Left cardiac atrium (tissue), 4 donors: ENCODE data around the gene IMPG1. TPM values are rescaled to one million over a fixed set of nuclear protein-coding genes. Genes with fewer than 3 reads are reported as not detected.

ENCODE experiments used
- ATAC-seq, 2 donors: fragments of 200-7000 bp; cut with Tn5 transposase; one replicate each; pipeline ENCODE4 v1.9.1; 2020; ENCODE audit warnings: mild to moderate bottlenecking in 2 of 2, moderate library complexity in 2 of 2
- DNase-seq: peaks from one replicate; pipeline ENCODE4 v3.0.0-alpha.2; 2020
- intact Hi-C, 2 donors: fragments of 100-400 bp; cut with DNase I; formaldehyde crosslinking; loops; one replicate each; pipeline versions ENCODE4 v1.14.1 to v1.15.1; 2022 to 2023
- total RNA-seq, 2 donors: library from RNA; stranded (reverse); fragmentation: NEBNext Ultra II Directional; extraction: Animal tissue kit (Norgen Biotek cat#: 25700); gene quantifications; one replicate each; pipeline ENCODE4 v1.2.1, GENCODE V29; 2021
- donor health status: DM: no; HTN: yes; CAD: no.
- donor health status: DM: no; HTN: yes; CAD: no; lungs with severe emphysema.
- donor health status: DM: yes; HTN: yes; CAD: no.
- donor health status: Dilated cardiomyopathy.

The IMPG1 gene
- total RNA-seq, 2 donors from 2014 or later: not detected

DNA sequence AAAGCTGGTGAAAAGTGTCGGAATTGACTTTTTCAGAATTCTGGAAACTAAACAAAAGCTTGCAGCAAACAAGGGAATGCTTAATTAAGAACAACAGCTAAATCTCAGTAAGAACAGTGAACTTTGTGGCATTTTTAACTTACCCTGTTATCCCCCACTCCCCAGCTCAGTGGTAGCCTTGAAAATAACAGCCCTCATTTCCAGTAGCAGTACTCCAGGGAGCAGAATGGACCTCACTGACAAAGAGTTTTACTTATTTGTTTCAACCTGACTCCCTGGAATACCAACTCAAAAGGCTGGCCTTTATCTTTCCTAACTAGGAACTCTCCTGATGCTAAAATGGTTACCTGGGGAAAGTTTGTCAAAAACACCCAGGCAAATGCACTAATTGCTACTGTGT lies 108.9 kb downstream of the IMPG1 start:
- intact Hi-C loops: no loop called here
- DNase-seq (no peak), ATAC-seq (no peak)

DNA sequence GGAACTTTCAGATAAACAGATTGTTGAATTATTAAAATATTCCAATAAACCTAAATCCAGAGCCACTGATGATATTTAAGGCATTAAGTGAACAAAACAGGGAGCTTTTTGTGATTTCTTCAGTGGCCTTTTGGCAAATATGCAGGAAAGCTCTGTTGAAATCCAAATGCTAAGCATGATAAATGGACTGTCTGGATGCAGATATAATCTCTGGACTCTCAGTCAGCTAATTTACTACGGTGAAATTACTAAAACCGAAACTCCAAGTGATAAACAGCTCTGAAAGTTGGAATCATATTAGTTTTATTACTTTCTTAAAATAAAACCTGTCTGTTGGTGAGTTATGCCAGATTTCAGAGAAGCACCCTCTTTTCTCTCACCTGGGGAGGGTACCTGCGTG lies 120.3 kb downstream of the IMPG1 start:
- no peak for DNase-seq
- ATAC-seq: peak in 1 of 2 donors; percentile 54
- intact Hi-C loops: no loop called here

DNA sequence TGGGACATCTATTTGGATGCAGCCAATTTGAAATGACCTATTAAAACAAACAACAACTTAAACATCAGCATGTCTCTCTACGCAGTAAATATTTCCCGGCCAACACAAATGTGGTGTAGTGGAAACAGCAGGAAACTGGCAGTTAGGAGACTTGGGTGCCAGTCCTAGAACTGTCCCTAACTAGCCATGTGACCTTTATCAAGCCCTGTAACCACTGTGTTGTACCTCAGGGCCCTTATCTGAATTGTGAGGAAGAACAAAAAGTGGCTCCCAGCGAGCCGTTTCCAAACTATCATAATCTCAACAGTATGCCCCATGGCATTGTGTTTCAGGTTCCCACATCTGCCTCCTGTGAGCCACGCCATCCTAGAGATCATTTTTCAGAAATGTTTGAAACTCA lies 124.5 kb downstream of the IMPG1 start:
- ATAC-seq (no peak), DNase-seq (no peak)
- intact Hi-C loops: no loop called here

DNA sequence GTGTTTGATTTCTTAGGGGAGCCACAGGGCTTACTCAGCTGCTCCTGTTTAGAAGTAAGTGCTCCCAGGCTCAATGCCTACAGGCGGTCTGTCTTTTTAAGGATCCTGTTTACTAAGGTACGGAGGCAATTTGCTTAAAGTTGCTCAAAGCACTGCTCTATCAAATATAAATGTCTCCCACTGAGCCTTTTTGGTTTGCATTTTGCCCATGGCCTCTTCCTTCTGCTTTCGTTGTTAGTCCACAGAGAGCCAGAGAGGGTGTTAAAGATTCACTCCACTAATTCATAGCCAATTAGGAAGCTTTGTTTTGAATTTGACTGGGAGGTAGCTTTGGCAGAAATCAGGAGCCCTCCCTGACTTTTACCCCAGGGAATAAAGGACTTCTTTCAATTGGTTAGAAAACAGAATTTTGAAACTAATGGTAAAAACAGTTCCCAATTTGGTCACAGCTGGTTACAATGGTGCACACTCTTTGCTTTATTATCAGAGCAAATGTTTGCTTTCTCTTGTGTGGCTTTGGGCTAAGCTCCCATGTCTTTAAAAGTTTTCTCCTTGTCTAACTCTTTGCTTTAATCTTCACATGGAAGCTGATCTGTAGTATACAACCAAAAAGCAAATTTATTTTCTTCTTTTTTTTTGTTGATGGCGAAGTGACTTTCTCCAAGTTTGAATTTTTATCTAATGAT lies 126.2 kb downstream of the IMPG1 start:
- no peak for ATAC-seq
- intact Hi-C loops: no loop called here

DNA sequence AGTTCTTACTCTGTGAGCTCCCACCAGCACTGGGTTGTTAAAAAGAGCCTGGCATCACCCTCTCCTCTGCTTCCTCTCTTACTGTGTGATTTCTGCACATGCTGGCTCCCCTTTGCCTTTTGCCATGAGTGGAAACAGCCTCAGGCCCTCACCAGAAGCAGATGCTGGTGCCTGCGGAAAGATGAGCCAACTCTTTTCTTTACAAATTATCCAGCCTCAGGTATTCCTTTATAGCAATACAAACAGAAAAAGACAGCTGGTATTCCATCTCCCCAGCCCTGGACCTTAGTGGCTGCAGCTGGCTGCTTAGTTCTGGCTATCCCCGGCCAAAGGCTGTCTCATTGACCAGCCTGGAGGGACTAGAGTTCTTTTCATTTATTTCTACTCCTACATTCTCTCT lies 129.1 kb downstream of the IMPG1 start:
- ATAC-seq (no peak), DNase-seq (no peak)
- intact Hi-C loops: no loop called here

More for the DNA sequence above, 126.2 kb downstream of the IMPG1 start:
- no peak for DNase-seq

DNA sequence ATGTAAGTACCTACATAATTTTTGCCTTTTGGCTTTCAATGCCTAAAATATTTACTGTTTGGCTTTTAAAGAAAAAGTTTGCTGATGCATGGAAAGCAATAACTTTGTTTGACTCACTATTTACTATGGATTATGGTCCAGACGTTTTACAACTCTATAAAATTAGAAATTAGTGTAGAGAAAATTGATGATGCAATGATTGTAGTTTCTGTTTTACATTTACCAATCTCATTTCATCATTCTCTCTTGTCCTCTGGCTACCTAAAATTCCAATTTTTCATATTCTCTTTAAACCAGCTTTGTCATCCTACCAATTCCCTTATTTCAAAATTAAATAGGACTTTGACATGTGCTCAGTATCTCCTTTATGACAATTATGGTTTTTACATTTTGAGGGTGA lies 131.0 kb downstream of the IMPG1 start:
- ATAC-seq (no peak), DNase-seq (no peak)
- intact Hi-C loops: no loop called here

DNA sequence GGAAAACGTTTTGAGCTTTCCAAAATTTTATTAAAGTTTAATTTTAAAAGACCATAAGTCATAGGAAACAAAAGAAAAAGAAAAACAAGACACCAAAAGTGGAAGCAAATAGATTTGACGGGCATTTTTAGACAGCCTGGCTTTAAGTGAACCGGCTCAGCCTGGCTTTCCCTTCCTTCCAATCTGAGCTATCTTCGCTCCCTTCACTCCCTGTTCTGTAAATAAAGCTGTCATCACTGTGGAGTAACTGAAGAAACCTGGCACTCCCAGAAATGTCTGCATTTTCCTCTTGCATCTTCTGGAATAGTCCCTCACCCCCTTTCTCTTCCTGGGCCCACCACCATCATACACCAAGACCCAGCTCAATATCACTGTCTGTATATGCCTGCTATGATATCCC lies 131.9 kb downstream of the IMPG1 start:
- DNase-seq (no peak), ATAC-seq (peak in 1 of 2 donors; percentile 84)
- intact Hi-C loops: no loop called here

DNA sequence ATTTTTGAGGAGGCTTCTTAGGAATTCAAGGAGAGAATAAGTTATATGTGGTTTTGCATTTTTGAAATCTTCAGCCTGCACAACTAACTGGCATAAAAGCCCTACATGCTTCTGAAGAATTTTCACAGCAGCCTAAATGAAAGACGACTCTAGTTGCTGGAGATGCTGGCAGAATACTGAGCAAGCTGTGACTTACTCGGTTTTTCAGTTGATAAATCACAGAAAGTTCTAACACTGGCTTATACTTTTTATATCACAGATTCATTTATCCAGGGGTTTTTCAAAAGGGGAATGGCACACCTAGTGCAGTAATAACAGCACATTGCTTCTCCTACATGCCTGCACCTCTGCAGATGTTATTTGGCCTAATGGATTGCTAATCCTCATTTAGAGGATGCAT lies 134.6 kb downstream of the IMPG1 start:
- DNase-seq (no peak), ATAC-seq (no peak)
- intact Hi-C loops: loop anchor here in 1 of 2 donors (10.0 kb wide), 1 partner anchor 927 kb away; no protein-coding TSS in a partner anchor

DNA sequence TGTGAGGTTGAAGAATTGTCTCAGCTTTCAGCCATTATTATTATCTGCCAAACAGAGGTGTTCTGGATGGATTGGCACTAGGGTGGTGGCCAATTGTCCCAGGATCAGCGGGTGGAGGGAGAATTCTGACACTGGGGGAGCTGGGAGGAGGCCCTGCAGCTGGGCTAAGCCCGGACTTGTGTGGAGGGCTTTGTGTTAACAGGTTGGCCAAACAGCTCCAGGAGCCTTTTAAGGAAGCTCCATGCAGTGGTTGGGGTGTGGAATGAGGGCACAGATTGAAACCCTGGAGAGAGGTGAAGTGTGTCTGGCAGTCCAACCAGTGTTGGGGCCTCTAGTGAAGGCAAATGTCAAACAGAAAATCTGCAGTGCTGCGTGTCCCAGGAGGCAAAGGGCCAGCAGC lies 135.8 kb downstream of the IMPG1 start:
- intact Hi-C loops: loop anchor here in 1 of 2 donors (10.0 kb wide), 1 partner anchor 928 kb away; no protein-coding TSS in a partner anchor
- DNase-seq: no peak
- peak in 1 of 2 donors; percentile 60 for ATAC-seq

DNA sequence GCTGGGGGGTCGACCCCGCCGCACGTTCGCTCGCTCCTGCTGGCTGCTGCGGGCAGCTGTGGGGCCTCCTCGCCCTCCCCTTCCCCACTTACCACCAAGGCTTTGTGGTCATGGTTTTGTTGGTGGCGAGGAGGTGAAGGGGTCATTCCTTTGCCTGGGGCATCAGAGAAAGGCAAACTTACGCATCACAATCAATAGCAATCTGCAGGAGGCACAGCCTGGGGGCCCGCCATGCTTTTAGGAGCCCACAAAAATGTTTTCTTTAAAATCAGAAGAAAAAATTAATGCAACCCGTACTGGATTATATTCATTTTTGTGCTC lies 137.0 kb downstream of the IMPG1 start:
- intact Hi-C loops: loop anchor here in 1 of 2 donors (10.0 kb wide), 1 partner anchor 929 kb away; no protein-coding TSS in a partner anchor
- no peak for ATAC-seq

DNA sequence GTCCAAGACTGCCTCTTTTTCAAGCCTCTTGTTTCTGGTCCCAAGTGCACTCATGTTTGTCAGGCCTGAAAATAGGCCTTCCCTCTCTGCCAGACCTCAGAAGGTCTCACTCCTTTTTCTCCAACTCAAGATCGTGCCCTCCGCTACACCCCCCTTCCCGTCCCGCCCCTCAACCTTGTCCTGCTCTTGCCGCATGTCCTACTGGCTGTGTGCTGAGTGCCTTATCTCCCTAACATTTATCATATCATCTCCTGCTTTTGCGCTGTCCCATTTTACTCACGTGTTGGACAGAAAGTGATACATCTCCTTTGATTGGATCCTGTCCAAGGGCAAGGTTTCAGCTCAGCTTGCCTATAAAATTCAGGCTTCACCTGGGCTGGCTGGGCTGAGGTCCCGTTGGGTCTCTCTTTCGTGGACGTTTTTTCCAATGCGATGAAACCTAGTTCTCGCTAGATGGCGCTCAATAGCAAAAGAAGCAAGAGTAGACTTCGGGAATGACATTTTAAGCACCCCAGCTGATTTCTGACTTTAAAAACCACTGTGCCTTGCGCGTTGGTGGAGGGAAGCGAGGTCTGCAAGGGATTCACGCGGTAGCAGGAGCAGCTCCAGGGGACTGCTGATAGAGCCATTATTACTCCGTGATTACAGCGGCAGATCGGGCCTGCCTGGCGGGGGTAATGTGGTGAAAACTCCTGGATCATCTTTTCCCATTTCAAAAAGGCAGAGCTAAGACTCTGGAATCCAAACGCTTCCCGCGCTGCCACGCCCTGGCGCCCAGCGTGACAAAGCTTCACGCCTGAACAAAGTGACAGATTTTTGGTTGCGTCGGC lies 137.6 kb downstream of the IMPG1 start:
- intact Hi-C loops: loop anchor here in 1 of 2 donors (5.0 to 10.0 kb wide), 2 partner anchors 417 to 930 kb away; no protein-coding TSS in a partner anchor
- DNase-seq: no peak
- peak; percentile 60 to 67 for ATAC-seq

More for the DNA sequence above, 137.0 kb downstream of the IMPG1 start:
- no peak for DNase-seq

DNA sequence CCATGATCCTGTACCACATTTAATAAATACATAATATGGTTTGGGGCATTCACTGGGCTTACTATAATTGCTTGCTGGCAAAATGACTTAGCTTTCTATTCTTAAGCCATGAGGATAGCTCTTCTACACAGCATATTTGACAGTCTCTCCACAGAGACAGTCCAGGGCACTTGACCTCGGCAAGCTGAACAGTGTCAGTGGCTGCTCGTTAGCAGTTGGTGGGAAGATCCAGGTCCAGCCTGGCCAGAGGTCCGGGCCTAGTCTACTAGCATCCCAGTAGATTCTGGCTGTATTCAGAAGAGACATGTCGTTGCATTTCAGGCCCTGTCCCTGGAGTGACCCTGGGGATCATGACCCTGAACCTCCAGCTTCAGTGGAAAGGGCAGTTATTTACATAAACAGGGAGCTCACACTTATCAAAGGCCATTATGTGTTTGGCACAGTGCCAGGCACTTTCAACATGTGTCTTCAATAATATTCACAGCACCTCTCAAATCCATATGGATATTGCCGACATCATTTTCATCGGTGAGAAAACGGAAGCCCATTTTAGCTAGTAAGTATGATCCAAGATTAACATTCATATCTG lies 139.0 kb downstream of the IMPG1 start:
- DNase-seq (no peak), ATAC-seq (peak; percentile 65 to 83)
- intact Hi-C loops: loop anchor here in 1 of 2 donors (2.0 to 10.0 kb wide), 3 partner anchors 419 to 1523 kb away; no protein-coding TSS in a partner anchor

DNA sequence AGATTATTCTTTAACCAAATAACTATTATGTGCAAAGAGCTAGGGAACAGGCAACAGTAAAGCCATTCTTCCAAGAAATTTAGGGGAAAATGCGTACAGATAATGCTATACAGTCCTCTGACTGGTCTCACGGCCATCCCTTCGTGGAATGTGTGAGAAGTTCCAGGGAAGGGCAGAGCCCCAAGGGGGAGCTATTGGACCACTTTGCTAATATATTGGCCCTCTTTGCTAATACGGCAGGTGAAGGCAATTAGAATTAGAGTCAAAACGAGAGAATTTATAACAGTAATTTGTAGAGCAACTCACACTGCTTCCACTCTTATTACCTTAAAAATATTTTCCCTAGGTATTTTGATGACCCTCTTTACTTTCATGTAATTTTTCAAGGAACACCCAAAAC lies 140.4 kb downstream of the IMPG1 start:
- ATAC-seq (peak in 1 of 2 donors; percentile 32), DNase-seq (no peak)
- intact Hi-C loops: loop anchor here in 1 of 2 donors (2.0 to 10.0 kb wide), 3 partner anchors 420 to 1525 kb away; no protein-coding TSS in a partner anchor

DNA sequence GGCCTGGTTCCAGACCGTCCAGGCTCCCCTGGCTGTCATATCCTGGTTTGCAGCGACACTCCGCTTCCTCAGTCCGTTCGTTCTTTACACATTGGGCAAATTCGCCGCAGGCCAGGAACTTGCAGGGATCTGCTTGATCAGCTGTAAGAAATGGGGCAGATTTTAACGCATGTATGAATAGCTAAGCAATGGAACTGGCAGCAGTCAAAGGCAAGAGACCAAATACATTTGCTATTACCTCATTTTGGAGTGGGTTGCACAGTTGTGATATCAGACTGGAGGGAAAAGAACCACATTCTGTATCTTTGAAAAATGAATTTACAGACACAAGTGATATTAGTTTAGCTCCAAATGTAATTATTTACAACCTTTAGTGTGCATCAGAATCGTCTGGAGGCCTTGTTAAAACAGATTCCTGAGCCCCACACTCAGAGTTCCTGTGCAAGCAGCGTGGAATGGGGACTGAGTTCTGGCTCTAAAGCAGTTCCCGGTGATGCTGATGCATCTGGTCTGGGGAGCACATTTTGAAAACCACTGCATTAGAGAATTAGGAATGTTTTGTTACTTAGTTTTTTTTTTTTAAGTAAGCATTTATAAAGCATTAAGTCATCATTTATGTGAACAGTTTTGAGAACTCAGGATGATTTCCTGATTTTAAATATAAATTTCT lies 141.3 kb downstream of the IMPG1 start:
- ATAC-seq (peak in 1 of 2 donors; percentile 18), DNase-seq (no peak)
- intact Hi-C loops: loop anchor here in 1 of 2 donors (5.0 to 10.0 kb wide), 2 partner anchors 421 to 934 kb away; no protein-coding TSS in a partner anchor

DNA sequence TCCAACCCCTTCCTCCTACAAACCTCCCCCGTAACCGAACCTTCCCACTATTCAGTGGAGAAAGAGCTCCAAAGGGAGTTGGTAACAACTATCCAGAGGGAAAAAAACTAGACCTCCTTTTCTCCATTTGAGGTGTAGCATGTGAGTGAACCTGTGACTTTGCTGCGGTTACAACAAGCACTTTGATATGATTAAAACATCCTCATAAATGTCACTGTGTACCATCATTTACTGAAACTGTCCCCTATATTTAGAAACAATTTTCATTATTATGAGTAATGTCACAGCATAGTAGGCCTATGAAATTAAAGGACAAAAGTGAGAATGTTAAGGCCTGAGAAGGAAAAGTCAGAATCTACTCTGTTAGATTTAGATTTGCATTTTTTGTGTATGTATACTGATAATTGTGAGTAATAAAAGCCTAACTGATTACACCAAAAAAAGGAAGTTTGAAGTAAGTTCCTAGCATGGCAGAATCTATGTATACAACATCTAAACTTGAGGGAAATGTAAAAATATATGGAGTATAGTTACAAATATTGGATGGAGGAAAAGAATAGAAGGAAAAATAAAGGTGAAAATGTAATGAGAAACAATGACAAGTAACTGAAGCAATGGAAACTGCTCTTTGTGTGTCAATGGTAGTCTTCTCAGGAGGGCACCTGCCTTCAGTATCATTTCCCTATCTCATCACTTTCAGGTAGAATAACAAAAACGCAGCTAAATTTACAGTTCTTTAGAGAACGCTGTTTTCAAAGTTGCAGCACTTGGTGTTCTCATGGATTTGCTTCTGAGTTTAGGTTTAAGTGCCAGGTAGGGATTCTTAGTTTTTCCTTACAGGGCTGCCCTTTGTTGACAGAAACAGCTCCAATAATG lies 145.9 kb downstream of the IMPG1 start:
- no peak for DNase-seq

DNA sequence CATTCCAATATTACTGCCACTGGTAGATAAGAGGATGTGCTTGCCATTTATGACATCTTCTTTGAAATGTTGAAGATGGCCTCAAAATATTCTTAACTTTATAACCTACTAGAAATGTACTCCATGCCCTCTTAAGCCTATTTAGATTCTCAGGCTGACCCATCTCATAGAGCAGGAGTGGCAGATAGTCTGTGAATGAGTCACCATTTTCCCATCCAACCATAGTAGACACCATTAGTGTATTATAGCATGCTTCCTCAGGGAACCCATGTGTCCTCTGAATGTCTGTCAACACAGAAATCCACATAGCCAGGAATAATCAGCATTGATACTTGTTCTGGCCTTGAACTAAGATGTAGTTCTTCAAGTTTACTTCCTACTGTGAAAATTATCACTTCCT lies 150.2 kb downstream of the IMPG1 start:
- DNase-seq (no peak), ATAC-seq (no peak)
- intact Hi-C loops: no loop called here

More for the DNA sequence above, 145.9 kb downstream of the IMPG1 start:
- intact Hi-C loops: no loop called here
- ATAC-seq: no peak

DNA sequence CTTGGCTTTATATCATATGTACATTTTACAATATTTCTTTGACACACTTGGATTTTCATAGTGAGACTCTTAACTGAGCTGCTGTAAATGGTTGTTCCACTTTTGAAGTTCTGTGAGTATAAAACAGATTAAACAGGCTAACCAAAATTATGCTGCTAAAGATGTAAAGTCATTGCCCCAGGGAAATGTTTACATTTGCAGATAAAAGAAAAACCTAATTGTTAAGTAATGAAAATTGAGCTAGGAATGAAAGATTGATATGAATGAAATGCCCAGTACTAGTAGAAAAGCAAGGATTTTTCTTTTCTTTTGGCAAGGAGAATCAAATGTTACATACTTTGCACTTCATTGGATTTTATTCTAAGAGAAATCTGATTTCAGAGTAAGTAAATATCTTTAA lies 159.4 kb downstream of the IMPG1 start:
- DNase-seq (no peak), ATAC-seq (no peak)
- intact Hi-C loops: no loop called here

DNA sequence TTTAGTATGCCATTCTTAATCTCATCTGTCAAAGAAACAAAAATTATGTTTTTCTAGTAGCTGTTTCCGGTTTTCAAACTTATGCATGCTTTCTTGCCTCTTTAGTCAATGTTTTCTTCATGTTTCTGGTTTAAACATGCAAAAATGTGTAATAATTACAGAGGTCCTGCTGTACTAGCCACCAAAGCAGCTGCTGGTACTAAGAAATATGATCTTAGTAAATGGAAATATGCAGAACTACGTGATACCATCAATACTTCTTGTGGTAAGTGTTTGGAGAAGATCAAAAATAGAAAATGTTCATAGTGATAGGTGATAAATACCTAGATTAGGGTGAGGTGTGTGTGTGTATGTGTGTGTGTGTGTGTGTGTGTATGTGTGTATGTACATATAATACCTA lies 165.0 kb downstream of the IMPG1 start:
- ATAC-seq (no peak), DNase-seq (no peak)

More for the DNA sequence above, 165.0 kb downstream of the IMPG1 start:
- intact Hi-C loops: no loop called here
